ENCODE results near the gene THOC5. TPM values are rescaled to one million over a fixed set of nuclear protein-coding genes. Genes with fewer than 3 reads are reported as not detected.

THOC5 gene
- total and polyA plus RNA-seq, 4 donors = 18.3 to 174 (median 55.6) TPM

GRCh38 chr22:29584975-29585374 lies 31.4 kb upstream of the THOC5 start:
- H3K36me3 ChIP-seq (ENCODE audit: control insufficient read depth in 1 of 2, insufficient read depth in 2 of 2, low read length in 1 of 2) = no peaks in the 10 kb centered on the region
- ATAC-seq (ENCODE audit: low FRiP score) (no peak), DNase-seq (no peak)
- intact Hi-C loops (cut with DNase I) = no loop called here
- no peaks in the 10 kb centered on the region for H3K9me3 ChIP-seq (ENCODE audit: control insufficient read depth, low read length)
- H3K4me3 ChIP-seq (ENCODE audit: low read length in 2 of 2) = no peak overlapping the region
- H3K4me1 ChIP-seq (ENCODE audit: control insufficient read depth in 1 of 2, insufficient read depth in 2 of 2, low read length in 2 of 2) = no peaks in the 10 kb centered on the region
- H3K27me3 ChIP-seq (ENCODE audit: control insufficient read depth in 1 of 2, insufficient read depth in 2 of 2, low read length in 1 of 2) = no peaks in the 10 kb centered on the region
- 92 to 98% methylated on average over 5 of the region's 5 CpGs for WGBS, 2 donors
- no peak overlapping the region for H3K27ac ChIP-seq (ENCODE audit: low read depth in 1 of 2, low read length in 2 of 2)

- H3K4me1 ChIP-seq (ENCODE audit: control insufficient read depth in 1 of 2, insufficient read depth in 2 of 2, low read length in 2 of 2) = no peaks in the 10 kb centered on the region
- intact Hi-C loops (cut with DNase I) = no loop called here
- H3K27me3 ChIP-seq (ENCODE audit: control insufficient read depth in 1 of 2, insufficient read depth in 2 of 2, low read length in 1 of 2) = no peaks in the 10 kb centered on the region
- H3K36me3 ChIP-seq (ENCODE audit: control insufficient read depth in 1 of 2, insufficient read depth in 2 of 2, low read length in 1 of 2) = no peaks in the 10 kb centered on the region
- H3K27ac ChIP-seq (ENCODE audit: low read depth in 1 of 2, low read length in 2 of 2) = no peak overlapping the region
- DNase-seq (no peak), ATAC-seq (ENCODE audit: low FRiP score) (no peak)
- no peak overlapping the region for H3K4me3 ChIP-seq (ENCODE audit: low read length in 2 of 2)
- WGBS, 2 donors = 87 to 89% methylated on average over 12 of the region's 12 CpGs
- no peaks in the 10 kb centered on the region for H3K9me3 ChIP-seq (ENCODE audit: control insufficient read depth, low read length)
These were observed 28.2 kb upstream of the THOC5 start for GRCh38 chr22:29581799-29582198.

DNA sequence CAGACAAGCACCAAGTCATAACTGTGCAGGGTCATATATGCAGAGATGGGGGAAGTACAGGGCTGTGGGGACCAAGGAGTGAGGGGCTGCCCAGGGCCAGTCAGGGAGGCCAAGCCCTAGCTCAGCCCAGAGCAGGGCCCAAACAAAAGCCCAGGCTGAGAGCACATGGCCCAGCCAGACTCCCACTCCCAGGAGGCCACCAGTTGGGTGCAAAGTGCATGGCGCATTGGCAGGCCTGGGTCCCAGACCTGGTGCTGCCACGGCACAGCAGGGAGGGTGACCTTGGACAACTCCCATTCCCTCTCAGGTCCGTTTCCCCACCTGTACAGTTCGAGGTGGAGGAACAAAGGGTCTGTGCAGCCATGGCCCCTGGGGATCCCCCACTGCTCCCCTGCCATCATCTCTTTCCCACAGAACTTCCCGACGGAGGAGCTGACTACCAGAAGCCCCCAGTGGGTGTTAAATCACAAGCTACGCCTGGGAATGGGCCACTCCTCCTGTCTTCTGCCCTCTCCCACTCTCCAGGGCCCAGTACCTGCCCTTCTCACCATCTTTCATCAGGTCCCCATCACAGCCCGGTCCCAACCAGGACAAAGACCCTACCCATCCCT lies 26.7 kb upstream of the THOC5 start:
- H3K27ac ChIP-seq (ENCODE audit: low read depth in 1 of 2, low read length in 2 of 2) = peak overlapping the region in 1 of 2 donors; percentile 8
- intact Hi-C loops (cut with DNase I) = no loop called here
- no peaks in the 10 kb centered on the region for H3K4me1 ChIP-seq (ENCODE audit: control insufficient read depth in 1 of 2, insufficient read depth in 2 of 2, low read length in 2 of 2)
- 22 to 24% methylated on average over 8 of the region's 8 CpGs for WGBS, 2 donors
- H3K9me3 ChIP-seq (ENCODE audit: control insufficient read depth, low read length) = no peaks in the 10 kb centered on the region
- H3K4me3 ChIP-seq (ENCODE audit: low read length in 2 of 2) = peak overlapping the region; percentile 31 to 58
- DNase-seq = no peak
- H3K27me3 ChIP-seq (ENCODE audit: control insufficient read depth in 1 of 2, insufficient read depth in 2 of 2, low read length in 1 of 2) = no peaks in the 10 kb centered on the region
- ATAC-seq (ENCODE audit: low FRiP score) = peak; percentile 52
- no peaks in the 10 kb centered on the region for H3K36me3 ChIP-seq (ENCODE audit: control insufficient read depth in 1 of 2, insufficient read depth in 2 of 2, low read length in 1 of 2)

GRCh38 chr22:29578462-29579200 lies 25.1 kb upstream of the THOC5 start:
- DNase-seq = no peak
- Histone ChIP-seq H3K27ac (ENCODE audit: low read depth in 1 of 2, low read length in 2 of 2) (no peak overlapping the region), H3K27me3 (ENCODE audit: control insufficient read depth in 1 of 2, insufficient read depth in 2 of 2, low read length in 1 of 2) (no peaks in the 10 kb centered on the region), H3K4me1 (ENCODE audit: control insufficient read depth in 1 of 2, insufficient read depth in 2 of 2, low read length in 2 of 2) (no peaks in the 10 kb centered on the region), H3K9me3 (ENCODE audit: control insufficient read depth, low read length) (no peaks in the 10 kb centered on the region), H3K36me3 (ENCODE audit: control insufficient read depth in 1 of 2, insufficient read depth in 2 of 2, low read length in 1 of 2) (no peaks in the 10 kb centered on the region), H3K4me3 (ENCODE audit: low read length in 2 of 2) (no peak overlapping the region)
- no peak for ATAC-seq (ENCODE audit: low FRiP score)
- WGBS, 2 donors = 81 to 82% methylated on average over 10 of the region's 10 CpGs
- intact Hi-C loops (cut with DNase I) = no loop called here

DNA sequence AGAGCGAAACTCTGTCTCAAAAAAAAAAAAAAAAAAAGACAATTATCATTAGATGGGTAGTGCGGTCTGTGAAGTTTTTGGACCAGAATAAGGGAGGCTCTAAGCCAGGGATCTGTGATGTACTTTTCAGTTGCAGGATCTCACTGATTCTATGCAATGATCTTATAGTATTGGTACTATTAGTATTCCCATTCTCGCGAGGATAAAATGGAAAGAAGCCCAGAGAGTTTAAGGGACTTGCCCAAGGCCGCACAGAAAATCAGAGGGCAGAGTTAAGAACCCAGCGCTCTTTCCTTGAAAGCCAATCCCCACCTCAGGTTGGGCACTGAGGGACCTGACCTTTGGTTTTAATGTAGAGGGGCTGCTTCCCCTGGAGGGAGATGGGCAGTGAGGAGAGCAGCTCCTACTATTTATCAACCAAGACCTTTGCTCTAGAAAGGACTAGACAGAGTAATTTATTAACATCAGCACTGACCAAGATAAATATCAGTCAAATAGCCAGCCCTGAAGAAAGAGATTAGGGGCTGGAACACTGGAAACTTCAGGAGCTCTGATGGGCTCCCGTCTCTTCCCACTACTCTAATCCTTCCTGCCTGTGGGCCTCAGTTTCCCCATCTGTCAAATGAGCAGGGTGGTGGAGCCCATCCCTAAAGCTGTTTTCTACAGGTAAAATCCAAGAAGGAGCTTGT lies 21.3 kb upstream of the THOC5 start:
- WGBS, 2 donors = 90 to 92% methylated on average over 7 of the region's 7 CpGs
- intact Hi-C loops (cut with DNase I) = no loop called here
- ATAC-seq (ENCODE audit: low FRiP score) = no peak

DNA sequence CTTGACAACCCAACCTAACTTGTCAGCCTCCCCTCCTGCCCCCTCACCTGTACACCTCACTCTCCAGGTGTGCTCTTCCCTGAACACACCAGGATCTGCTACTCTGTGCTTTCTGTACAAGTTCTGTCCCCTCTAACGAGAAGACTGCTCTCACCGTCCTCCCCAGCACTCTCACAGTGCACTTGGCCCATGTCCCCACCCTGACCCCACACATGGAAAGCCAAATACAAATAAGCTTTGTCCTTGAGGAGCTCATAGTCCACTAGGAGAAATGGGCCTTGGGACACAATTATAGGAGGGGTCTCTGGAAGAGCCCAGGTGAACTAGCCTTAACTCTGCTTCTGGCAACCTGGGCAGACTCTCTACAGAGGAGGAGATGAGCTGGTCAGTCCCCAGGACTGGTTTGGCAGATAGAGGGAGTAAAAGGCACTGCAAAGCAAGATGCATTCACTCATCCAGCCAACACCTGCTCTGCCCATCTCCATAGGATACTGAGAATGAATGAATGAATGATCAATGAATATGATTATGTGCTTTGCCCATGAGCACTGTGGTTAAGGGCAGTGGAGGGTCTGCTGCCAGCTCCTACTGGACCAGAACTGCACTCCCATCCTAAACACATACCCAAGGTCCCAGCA lies 17.5 kb upstream of the THOC5 start:
- no peaks in the 10 kb centered on the region for H3K27me3 ChIP-seq (ENCODE audit: control insufficient read depth in 1 of 2, insufficient read depth in 2 of 2, low read length in 1 of 2)
- DNase-seq (no peak), ATAC-seq (ENCODE audit: low FRiP score) (no peak)
- intact Hi-C loops (cut with DNase I) = no loop called here
- H3K9me3 ChIP-seq (ENCODE audit: control insufficient read depth, low read length) = no peaks in the 10 kb centered on the region
- WGBS, 2 donors = 88 to 92% methylated on average over 2 of the region's 2 CpGs
- H3K4me3 ChIP-seq (ENCODE audit: low read length in 2 of 2) = no peak overlapping the region
- no peak overlapping the region for H3K27ac ChIP-seq (ENCODE audit: low read depth in 1 of 2, low read length in 2 of 2)
- peaks cover 0 to 3% of the 10 kb centered on the region in 2 donors for H3K36me3 ChIP-seq (ENCODE audit: control insufficient read depth in 1 of 2, insufficient read depth in 2 of 2, low read length in 1 of 2)
- H3K4me1 ChIP-seq (ENCODE audit: control insufficient read depth in 1 of 2, insufficient read depth in 2 of 2, low read length in 2 of 2) = no peaks in the 10 kb centered on the region

More for the DNA sequence above, 21.3 kb upstream of the THOC5 start:
- H3K4me3 ChIP-seq (ENCODE audit: low read length in 2 of 2) = no peak overlapping the region
- no peaks in the 10 kb centered on the region for H3K9me3 ChIP-seq (ENCODE audit: control insufficient read depth, low read length)
- no peaks in the 10 kb centered on the region for H3K27me3 ChIP-seq (ENCODE audit: control insufficient read depth in 1 of 2, insufficient read depth in 2 of 2, low read length in 1 of 2)
- no peak for DNase-seq
- H3K27ac ChIP-seq (ENCODE audit: low read depth in 1 of 2, low read length in 2 of 2) = no peak overlapping the region
- H3K36me3 ChIP-seq (ENCODE audit: control insufficient read depth in 1 of 2, insufficient read depth in 2 of 2, low read length in 1 of 2) = peaks cover 0 to 2% of the 10 kb centered on the region in 2 donors
- no peaks in the 10 kb centered on the region for H3K4me1 ChIP-seq (ENCODE audit: control insufficient read depth in 1 of 2, insufficient read depth in 2 of 2, low read length in 2 of 2)

DNA sequence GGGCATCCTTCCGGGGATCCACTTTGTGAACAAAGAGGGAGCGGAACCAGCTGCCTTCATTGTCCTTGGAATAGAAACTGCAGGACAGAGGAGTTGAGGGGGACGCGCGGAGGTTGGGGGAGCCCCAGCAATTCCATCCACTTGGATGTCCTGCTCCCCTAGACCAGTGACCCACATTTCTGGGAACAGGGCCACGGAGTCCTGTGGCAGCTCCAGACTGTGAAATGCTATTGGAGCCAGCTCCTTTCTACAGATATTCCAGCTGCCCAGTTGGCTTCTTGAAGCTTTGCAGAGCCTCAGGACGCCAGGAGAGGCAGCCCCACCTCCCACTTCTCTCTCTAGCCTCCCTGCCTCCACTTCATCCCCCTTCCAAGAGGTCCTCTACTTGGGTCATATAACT lies 16.9 kb upstream of the THOC5 start:
- DNase-seq (no peak), ATAC-seq (ENCODE audit: low FRiP score) (no peak)
- peaks cover 0 to 3% of the 10 kb centered on the region in 2 donors for H3K36me3 ChIP-seq (ENCODE audit: control insufficient read depth in 1 of 2, insufficient read depth in 2 of 2, low read length in 1 of 2)
- no peak overlapping the region for H3K4me3 ChIP-seq (ENCODE audit: low read length in 2 of 2)
- no peak overlapping the region for H3K27ac ChIP-seq (ENCODE audit: low read depth in 1 of 2, low read length in 2 of 2)
- no peaks in the 10 kb centered on the region for H3K27me3 ChIP-seq (ENCODE audit: control insufficient read depth in 1 of 2, insufficient read depth in 2 of 2, low read length in 1 of 2)
- intact Hi-C loops (cut with DNase I) = no loop called here
- WGBS, 2 donors = 83 to 84% methylated on average over 7 of the region's 7 CpGs
- H3K4me1 ChIP-seq (ENCODE audit: control insufficient read depth in 1 of 2, insufficient read depth in 2 of 2, low read length in 2 of 2) = no peaks in the 10 kb centered on the region
- H3K9me3 ChIP-seq (ENCODE audit: control insufficient read depth, low read length) = no peaks in the 10 kb centered on the region

DNA sequence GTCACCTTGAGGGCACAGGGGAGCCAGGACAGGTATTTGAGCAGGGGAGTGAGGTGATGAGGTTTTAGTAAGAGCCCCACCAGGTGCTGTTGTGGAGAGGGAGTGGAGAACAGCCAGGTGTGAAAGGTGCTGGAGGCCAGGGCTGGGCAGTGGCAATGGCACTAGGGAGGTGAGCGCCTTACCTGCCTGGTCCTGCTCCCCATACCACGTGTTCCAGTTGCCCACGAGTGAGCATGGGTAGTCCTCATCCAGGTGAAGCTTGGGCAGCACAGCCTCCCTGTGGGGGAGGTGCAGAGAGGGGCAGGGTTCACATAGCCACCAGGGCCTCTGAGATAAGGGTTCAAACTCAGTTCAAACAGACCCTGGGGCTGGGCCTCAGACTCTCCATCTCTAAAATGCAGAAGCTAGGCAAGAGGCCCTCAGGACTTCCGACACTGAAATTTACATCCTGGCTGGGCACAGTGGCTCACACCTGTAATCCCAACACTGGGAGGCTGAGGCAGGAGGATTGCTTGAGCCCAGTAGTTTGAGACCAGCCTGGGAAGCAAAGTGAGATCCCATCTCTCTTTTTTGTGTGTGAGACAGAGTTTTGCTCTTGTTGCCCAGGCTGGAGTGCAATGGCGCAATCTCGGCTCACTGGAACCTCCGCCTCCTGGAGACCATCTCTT lies 15.6 kb upstream of the THOC5 start:
- no peak for ATAC-seq (ENCODE audit: low FRiP score)

More for the DNA sequence above, 15.6 kb upstream of the THOC5 start:
- peaks cover 0 to 3% of the 10 kb centered on the region in 2 donors for H3K36me3 ChIP-seq (ENCODE audit: control insufficient read depth in 1 of 2, insufficient read depth in 2 of 2, low read length in 1 of 2)
- H3K27ac ChIP-seq (ENCODE audit: low read depth in 1 of 2, low read length in 2 of 2) = no peak overlapping the region
- no peak overlapping the region for H3K4me3 ChIP-seq (ENCODE audit: low read length in 2 of 2)
- H3K4me1 ChIP-seq (ENCODE audit: control insufficient read depth in 1 of 2, insufficient read depth in 2 of 2, low read length in 2 of 2) = no peaks in the 10 kb centered on the region
- H3K9me3 ChIP-seq (ENCODE audit: control insufficient read depth, low read length) = no peaks in the 10 kb centered on the region
- DNase-seq = no peak
- 92% methylated on average over 5 to 7 of the region's 7 CpGs for WGBS, 2 donors
- intact Hi-C loops (cut with DNase I) = no loop called here
- H3K27me3 ChIP-seq (ENCODE audit: control insufficient read depth in 1 of 2, insufficient read depth in 2 of 2, low read length in 1 of 2) = no peaks in the 10 kb centered on the region

Data from aorta (tissue), 5 donors.